Peyer's patch (tissue), 4 donors: ENCODE results near the gene GPX1.

ENCODE experiments used
- CTCF ChIP-seq, 6 experiments: fragments of 450-650 bp in 4 of 6; fragments of 200-600 bp in 2 of 6; sonication (generic) in 1 of 6; IDR thresholded peaks; one replicate each; pipeline ENCODE4 v1.5.1; 2017 to 2019; ENCODE audit warnings: antibody characterized with exemption in 6 of 6, mild to moderate bottlenecking in 3 of 6, moderate library complexity in 1 of 6
- POLR2A ChIP-seq, 2 donors: fragments of 450-650 bp; IDR thresholded peaks; one replicate each; pipeline ENCODE4 v1.5.1; 2017; ENCODE audit warnings: antibody characterized with exemption in 2 of 2, mild to moderate bottlenecking in 2 of 2, moderate library complexity in 2 of 2

- TF ChIP-seq CTCF (IDR thresholded peaks at IDR 0.05) (no peak), POLR2A (IDR thresholded peaks at IDR 0.05) (no peak)
These were observed 27.5 kb upstream of the GPX1 start for GRCh38 chr3:49385617-49386016.
